ENCODE measurements around the gene LAX1.
"Not testable (repeated sequence)": the region's sequence is repeated elsewhere in the genome, so short reads cannot be mapped to it uniquely, and the experiment has no call there.

DNA sequence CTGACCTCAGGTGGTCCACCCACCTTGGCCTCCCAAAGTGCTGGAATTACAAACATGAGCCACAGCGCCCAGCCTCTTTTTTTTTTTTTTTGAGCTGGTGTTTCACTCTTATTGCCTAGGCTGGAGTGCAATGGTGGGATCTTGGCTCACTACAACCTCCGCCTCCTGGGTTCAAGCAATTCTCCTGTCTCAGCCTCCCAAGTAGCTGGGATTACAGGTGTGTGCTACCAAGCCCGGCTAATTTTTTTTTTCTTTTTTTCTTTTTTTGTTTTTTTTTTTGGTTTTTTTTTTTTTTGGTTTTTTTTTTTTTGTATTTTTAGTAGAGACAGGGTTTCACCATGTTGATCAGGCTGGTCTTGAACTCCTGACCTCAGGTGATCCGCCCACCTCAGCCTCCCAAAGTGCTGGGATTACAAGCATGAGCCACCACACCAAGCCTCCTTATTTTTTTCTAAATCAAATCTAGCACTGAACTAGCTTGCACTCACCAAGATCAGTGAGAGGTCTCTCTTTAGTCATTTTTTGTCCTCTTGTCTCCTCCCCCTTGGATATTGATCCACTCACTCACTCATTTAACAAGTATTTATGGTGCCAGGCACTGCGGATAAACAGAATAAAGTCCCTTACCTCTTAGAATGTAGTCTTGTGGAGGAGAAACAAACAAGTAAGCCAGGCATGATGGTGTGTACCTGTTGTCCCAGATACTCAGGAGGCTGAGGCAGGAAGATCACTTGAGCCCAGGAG is 13.2 kb upstream of the LAX1 start:
- TF ChIP-seq, protein P1, sequence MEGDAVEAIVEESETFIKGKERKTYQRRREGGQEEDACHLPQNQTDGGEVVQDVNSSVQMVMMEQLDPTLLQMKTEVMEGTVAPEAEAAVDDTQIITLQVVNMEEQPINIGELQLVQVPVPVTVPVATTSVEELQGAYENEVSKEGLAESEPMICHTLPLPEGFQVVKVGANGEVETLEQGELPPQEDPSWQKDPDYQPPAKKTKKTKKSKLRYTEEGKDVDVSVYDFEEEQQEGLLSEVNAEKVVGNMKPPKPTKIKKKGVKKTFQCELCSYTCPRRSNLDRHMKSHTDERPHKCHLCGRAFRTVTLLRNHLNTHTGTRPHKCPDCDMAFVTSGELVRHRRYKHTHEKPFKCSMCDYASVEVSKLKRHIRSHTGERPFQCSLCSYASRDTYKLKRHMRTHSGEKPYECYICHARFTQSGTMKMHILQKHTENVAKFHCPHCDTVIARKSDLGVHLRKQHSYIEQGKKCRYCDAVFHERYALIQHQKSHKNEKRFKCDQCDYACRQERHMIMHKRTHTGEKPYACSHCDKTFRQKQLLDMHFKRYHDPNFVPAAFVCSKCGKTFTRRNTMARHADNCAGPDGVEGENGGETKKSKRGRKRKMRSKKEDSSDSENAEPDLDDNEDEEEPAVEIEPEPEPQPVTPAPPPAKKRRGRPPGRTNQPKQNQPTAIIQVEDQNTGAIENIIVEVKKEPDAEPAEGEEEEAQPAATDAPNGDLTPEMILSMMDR (IDR thresholded peaks at IDR 0.05), result not testable (repeated sequence)
- TF ChIP-seq POLR2A (IDR thresholded peaks at IDR 0.05), result not testable (repeated sequence)

Data from right lobe of liver (tissue), 4 donors.